ENCODE measurements around the gene PDE10A. TPM values are rescaled to one million over a fixed set of nuclear protein-coding genes. Genes with fewer than 3 reads are reported as not detected.
"Not testable (repeated sequence)": the region's sequence is repeated elsewhere in the genome, so short reads cannot be mapped to it uniquely, and the experiment has no call there.

The PDE10A gene
- total RNA-seq, 1 experiment from 2014 or later: 3.1 TPM

GRCh38 chr6:165506657-165507056 lies 156.4 kb downstream of the PDE10A start:
- no peaks in the 10 kb centered on the region for H3K36me3 Mint-ChIP-seq
- H3K9me3 Mint-ChIP-seq: no peaks in the 10 kb centered on the region
- CTCF ChIA-PET: interaction anchor here (1.4 kb wide), 1 partner anchor 66 kb away, joined by 3 read pairs; no protein-coding TSS in a partner anchor
- no peak overlapping the region for H3K27ac Mint-ChIP-seq
- H3K4me1 Mint-ChIP-seq: no peaks in the 10 kb centered on the region
- no peaks in the 10 kb centered on the region for H3K27me3 Mint-ChIP-seq (ENCODE audit: low read depth)
- H3K4me3 Mint-ChIP-seq: no peak overlapping the region
- DNase-seq (ENCODE audit: low spot score): no peak
- POLR2A ChIA-PET: no interaction called here
- no peak for ATAC-seq
- TF ChIP-seq, protein P1, sequence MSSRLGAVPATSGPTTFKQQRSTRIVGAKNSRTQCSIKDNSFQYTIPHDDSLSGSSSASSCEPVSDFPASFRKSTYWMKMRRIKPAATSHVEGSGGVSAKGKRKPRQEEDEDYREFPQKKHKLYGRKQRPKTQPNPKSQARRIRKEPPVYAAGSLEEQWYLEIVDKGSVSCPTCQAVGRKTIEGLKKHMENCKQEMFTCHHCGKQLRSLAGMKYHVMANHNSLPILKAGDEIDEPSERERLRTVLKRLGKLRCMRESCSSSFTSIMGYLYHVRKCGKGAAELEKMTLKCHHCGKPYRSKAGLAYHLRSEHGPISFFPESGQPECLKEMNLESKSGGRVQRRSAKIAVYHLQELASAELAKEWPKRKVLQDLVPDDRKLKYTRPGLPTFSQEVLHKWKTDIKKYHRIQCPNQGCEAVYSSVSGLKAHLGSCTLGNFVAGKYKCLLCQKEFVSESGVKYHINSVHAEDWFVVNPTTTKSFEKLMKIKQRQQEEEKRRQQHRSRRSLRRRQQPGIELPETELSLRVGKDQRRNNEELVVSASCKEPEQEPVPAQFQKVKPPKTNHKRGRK (CRISPR knock-in tag; IDR thresholded peaks at IDR 0.05; ENCODE audit: borderline replicate concordance): no peak
- TF ChIP-seq MAX (CRISPR knock-in tag; IDR thresholded peaks at IDR 0.05) (no peak), ELF4 (CRISPR knock-in tag; IDR thresholded peaks at IDR 0.05; ENCODE audit: low read depth) (no peak), NFATC4 (CRISPR knock-in tag; IDR thresholded peaks at IDR 0.05) (no peak), FOXP4 (CRISPR knock-in tag; IDR thresholded peaks at IDR 0.05) (no peak), SMAD4 (CRISPR knock-in tag; IDR thresholded peaks at IDR 0.05) (no peak), RELA (CRISPR knock-in tag; IDR thresholded peaks at IDR 0.05; ENCODE audit: borderline replicate concordance) (no peak), ZNF138 (CRISPR knock-in tag; conservative IDR thresholded peaks at IDR 0.05) (no peak), KAT7 (CRISPR knock-in tag; IDR thresholded peaks at IDR 0.05; ENCODE audit: borderline replicate concordance) (no peak), CREB1 (CRISPR knock-in tag; IDR thresholded peaks at IDR 0.05) (no peak), ERG (CRISPR knock-in tag; IDR thresholded peaks at IDR 0.05) (no peak), ZSCAN18 (CRISPR knock-in tag; IDR thresholded peaks at IDR 0.05) (no peak), TEAD4 (CRISPR knock-in tag; IDR thresholded peaks at IDR 0.05) (no peak), ZNF317 (CRISPR knock-in tag; IDR thresholded peaks at IDR 0.05; ENCODE audit: borderline replicate concordance, low read depth) (no peak)

DNA sequence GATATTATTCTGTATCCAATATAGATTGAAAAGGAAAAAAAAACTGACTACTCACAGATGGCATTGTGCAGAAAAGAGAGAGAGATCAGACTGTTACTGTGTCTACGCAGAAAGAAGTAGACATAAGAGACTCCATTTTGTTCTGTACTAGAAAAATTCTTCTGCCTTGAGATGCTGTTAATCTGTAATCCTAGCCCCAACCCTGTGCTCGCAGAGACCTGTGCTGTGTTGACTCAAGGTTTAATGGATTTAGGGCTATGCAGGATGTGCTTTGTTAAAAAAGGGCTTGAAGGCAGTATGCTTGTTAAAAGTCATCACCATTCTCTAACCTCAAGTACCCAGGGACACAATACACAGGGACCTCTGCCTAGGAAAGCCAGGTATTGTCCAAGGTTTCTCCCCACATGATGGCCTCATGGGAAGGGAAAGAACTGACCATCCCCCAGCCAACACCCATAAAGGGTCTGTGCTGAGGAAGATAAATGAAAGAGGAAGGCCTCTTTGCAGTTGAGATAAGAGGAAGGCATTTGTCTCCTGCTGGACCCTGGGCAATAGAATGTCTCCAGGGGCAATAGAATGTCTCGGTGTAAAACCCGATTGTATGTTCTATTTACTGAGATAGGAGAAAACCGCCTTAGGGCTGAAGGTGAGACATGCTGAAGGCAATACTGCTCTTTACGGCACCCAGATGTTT lies 162.7 kb downstream of the PDE10A start:
- CTCF ChIA-PET; DNase-seq (ENCODE audit: low spot score); H3K27me3 Mint-ChIP-seq (ENCODE audit: low read depth); H3K27ac Mint-ChIP-seq; H3K4me1 Mint-ChIP-seq; H3K4me3 Mint-ChIP-seq; POLR2A ChIA-PET; H3K36me3 Mint-ChIP-seq; ATAC-seq; H3K9me3 Mint-ChIP-seq: not testable (repeated sequence)

DNA sequence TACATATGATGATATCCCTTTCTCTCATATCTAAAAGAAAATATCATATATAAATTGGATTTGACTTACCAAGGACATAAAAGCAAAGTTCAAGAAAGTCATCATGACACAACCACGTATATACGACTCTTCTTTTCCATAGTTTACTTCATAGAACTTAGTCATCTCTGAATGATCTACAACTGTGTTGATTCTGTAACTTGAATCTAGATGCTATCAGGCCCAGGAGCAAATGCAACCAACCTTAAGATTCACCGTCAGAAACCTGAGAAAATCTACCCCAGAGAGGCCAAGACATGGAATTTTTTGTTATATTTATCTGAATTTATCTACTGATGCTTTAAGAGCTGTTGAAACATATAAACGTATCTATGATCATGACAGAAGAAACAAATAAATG lies 165.6 kb downstream of the PDE10A start:
- Mint-ChIP-seq H3K36me3 (no peaks in the 10 kb centered on the region), H3K4me3 (no peak overlapping the region), H3K9me3 (no peaks in the 10 kb centered on the region), H3K27ac (no peak overlapping the region), H3K27me3 (ENCODE audit: low read depth) (no peaks in the 10 kb centered on the region), H3K4me1 (peaks cover 8% of the 10 kb centered on the region)
- TF ChIP-seq, protein P2, sequence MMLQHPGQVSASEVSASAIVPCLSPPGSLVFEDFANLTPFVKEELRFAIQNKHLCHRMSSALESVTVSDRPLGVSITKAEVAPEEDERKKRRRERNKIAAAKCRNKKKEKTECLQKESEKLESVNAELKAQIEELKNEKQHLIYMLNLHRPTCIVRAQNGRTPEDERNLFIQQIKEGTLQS (CRISPR knock-in tag; conservative IDR thresholded peaks at IDR 0.05): no peak
- TF ChIP-seq FOXK1 (CRISPR knock-in tag; IDR thresholded peaks at IDR 0.05): no peak
- no peak for TF ChIP-seq CREB1 (CRISPR knock-in tag; IDR thresholded peaks at IDR 0.05)
- TF ChIP-seq TEAD4 (CRISPR knock-in tag; IDR thresholded peaks at IDR 0.05): no peak
- TF ChIP-seq GABPB1 (CRISPR knock-in tag; IDR thresholded peaks at IDR 0.05): no peak
- no peak for TF ChIP-seq ATF6 (CRISPR knock-in tag; IDR thresholded peaks at IDR 0.05)
- TF ChIP-seq CBFB (CRISPR knock-in tag; IDR thresholded peaks at IDR 0.05; ENCODE audit: low read depth): no peak
- TF ChIP-seq SOX15 (CRISPR knock-in tag; IDR thresholded peaks at IDR 0.05): no peak
- TF ChIP-seq GRHL2 (CRISPR knock-in tag; IDR thresholded peaks at IDR 0.05; ENCODE audit: insufficient replicate concordance, severe bottlenecking): no peak
- TF ChIP-seq, protein P3, sequence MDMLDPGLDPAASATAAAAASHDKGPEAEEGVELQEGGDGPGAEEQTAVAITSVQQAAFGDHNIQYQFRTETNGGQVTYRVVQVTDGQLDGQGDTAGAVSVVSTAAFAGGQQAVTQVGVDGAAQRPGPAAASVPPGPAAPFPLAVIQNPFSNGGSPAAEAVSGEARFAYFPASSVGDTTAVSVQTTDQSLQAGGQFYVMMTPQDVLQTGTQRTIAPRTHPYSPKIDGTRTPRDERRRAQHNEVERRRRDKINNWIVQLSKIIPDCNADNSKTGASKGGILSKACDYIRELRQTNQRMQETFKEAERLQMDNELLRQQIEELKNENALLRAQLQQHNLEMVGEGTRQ (CRISPR knock-in tag; IDR thresholded peaks at IDR 0.05): no peak
- no peak for TF ChIP-seq NFATC4 (CRISPR knock-in tag; IDR thresholded peaks at IDR 0.05)
- POLR2A ChIA-PET: no interaction called here
- no peak for ATAC-seq
- CTCF ChIA-PET: no interaction called here
- DNase-seq (ENCODE audit: low spot score): no peak

All from WTC11 (cell line).